Ramos (cell line): Measurements from ENCODE around the gene GPR35.

Experiments
- in situ Hi-C: fragments of 300-500 bp; cut with MboI; formaldehyde crosslinking; loops from one replicate; pipeline ENCODE4 v1.14.3; 2022; ENCODE audit warnings: low sequenced_read_pairs; ENCODE audit not compliant: unreplicated experiment

Gene GPR35

GRCh38 chr2:240588006-240588655, 37.1 kb upstream of the GPR35 start:
- in situ Hi-C loops, result no loop called here

- in situ Hi-C loops, result no loop called here
Observed at GRCh38 chr2:240588669-240589068, 36.6 kb upstream of the GPR35 start.

GRCh38 chr2:240589375-240589774, 35.9 kb upstream of the GPR35 start:
- in situ Hi-C loops, result no loop called here

GRCh38 chr2:240589850-240590525, 35.3 kb upstream of the GPR35 start:
- in situ Hi-C loops, result no loop called here

- in situ Hi-C loops, result no loop called here
Observed at GRCh38 chr2:240590681-240591111, 34.6 kb upstream of the GPR35 start.

- in situ Hi-C loops, result no loop called here
Observed at GRCh38 chr2:240591226-240591625, 34.1 kb upstream of the GPR35 start.

GRCh38 chr2:240591784-240592183, 33.5 kb upstream of the GPR35 start:
- in situ Hi-C loops, result no loop called here

GRCh38 chr2:240593026-240593702, 32.1 kb upstream of the GPR35 start:
- in situ Hi-C loops, result no loop called here

GRCh38 chr2:240593703-240594451, 31.4 kb upstream of the GPR35 start:
- in situ Hi-C loops, result no loop called here

- in situ Hi-C loops, result no loop called here
Observed at GRCh38 chr2:240594511-240595380, 30.5 kb upstream of the GPR35 start.

GRCh38 chr2:240595381-240596079, 29.8 kb upstream of the GPR35 start:
- in situ Hi-C loops, result no loop called here

GRCh38 chr2:240596080-240596460, 29.2 kb upstream of the GPR35 start:
- in situ Hi-C loops, result no loop called here

- in situ Hi-C loops, result no loop called here
Observed at GRCh38 chr2:240596491-240596931, 28.8 kb upstream of the GPR35 start.

GRCh38 chr2:240597054-240597418, 28.2 kb upstream of the GPR35 start:
- in situ Hi-C loops, result no loop called here

GRCh38 chr2:240597419-240598181, 27.7 kb upstream of the GPR35 start:
- in situ Hi-C loops, result no loop called here

GRCh38 chr2:240598311-240598911, 26.9 kb upstream of the GPR35 start:
- in situ Hi-C loops, result no loop called here

GRCh38 chr2:240599141-240599583, 26.1 kb upstream of the GPR35 start:
- in situ Hi-C loops, result no loop called here

GRCh38 chr2:240600451-240600961, 24.8 kb upstream of the GPR35 start:
- in situ Hi-C loops, result no loop called here
